ENCODE data around the gene C16orf74. TPM values are rescaled to one million over a fixed set of nuclear protein-coding genes. Genes with fewer than 3 reads are reported as not detected.

C16orf74 gene
- polyA plus RNA-seq, 2 of the 4 experiments (the other 2 are of a cell fraction), result 3.8 to 9.1 TPM

DNA sequence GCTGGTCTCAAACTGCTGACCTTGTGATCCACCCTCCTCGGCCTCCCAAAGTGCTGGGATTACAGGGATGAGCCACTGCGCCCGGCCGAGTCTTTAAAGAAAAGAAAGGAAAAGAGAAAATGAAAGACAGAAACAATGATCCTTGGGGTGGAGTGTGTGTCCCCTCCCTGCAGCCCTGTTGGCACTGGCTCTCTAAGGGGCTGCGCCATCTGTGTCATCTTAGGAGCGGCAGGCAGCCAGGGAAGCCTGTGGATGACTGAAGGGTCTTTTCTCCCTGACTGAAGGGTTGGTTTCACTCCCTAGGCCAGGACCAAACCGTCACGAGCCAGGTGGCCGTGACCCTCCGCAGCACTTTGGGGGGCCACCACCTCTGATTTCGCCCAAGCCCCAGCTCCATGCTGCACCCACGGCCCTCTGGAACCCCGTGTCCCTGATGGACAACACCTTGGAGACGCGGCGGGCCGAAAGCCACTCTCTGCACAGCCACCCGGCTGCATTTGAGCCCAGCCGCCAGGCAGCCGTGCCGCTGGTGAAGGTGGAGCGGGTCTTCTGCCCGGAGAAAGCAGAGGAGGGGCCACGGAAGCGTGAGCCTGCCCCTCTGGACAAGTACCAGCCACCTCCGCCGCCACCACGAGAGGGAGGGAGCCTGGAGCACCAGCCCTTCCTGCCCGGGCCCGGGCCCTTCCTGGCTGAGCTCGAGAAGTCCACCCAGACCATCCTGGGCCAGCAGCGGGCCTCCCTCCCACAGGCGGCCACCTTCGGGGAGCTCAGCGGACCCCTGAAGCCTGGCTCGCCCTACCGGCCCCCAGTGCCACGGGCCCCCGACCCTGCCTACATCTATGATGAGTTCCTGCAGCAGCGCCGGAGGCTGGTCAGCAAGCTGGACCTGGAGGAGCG lies 89.8 kb downstream of the C16orf74 start:
- FAIRE-seq (no peak), ATAC-seq (no peak), DNase-seq (ENCODE audit: low read depth in 1 of 2, low spot score in 1 of 2) (no peak)
- H3K4me3 ChIP-seq, result no peak overlapping the region
- POLR2A ChIA-PET, result no interaction called here
- H3K27ac ChIP-seq, result no peak overlapping the region
- no peaks in the 10 kb centered on the region for H3K9me3 ChIP-seq
- CTCF ChIA-PET, result interaction anchor here (0.6 to 9.4 kb wide), 14 partner anchors 11 to 546 kb away, joined by 3 to 96 read pairs (median 3); no protein-coding TSS in a partner anchor
- H3K4me2 ChIP-seq, result no peak overlapping the region
- TF ChIP-seq EP300 (IDR thresholded peaks at IDR 0.05) (no peak), CHD4 (IDR thresholded peaks at IDR 0.05; ENCODE audit: borderline replicate concordance) (no peak), CEBPB (IDR thresholded peaks at IDR 0.05) (no peak), MAFK (IDR thresholded peaks at IDR 0.05; ENCODE audit: partially characterized antibody) (no peak), NFE2L2 (conservative IDR thresholded peaks at IDR 0.05; ENCODE audit: low read length) (no peak)
- TF ChIP-seq, protein P1, sequence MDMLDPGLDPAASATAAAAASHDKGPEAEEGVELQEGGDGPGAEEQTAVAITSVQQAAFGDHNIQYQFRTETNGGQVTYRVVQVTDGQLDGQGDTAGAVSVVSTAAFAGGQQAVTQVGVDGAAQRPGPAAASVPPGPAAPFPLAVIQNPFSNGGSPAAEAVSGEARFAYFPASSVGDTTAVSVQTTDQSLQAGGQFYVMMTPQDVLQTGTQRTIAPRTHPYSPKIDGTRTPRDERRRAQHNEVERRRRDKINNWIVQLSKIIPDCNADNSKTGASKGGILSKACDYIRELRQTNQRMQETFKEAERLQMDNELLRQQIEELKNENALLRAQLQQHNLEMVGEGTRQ (IDR thresholded peaks at IDR 0.05), result no peak
- 95% methylated on average over 19 of the region's 42 CpGs for WGBS (ENCODE audit: missing lambda C conversion rate)
- no peaks in the 10 kb centered on the region for H3K4me1 ChIP-seq

DNA sequence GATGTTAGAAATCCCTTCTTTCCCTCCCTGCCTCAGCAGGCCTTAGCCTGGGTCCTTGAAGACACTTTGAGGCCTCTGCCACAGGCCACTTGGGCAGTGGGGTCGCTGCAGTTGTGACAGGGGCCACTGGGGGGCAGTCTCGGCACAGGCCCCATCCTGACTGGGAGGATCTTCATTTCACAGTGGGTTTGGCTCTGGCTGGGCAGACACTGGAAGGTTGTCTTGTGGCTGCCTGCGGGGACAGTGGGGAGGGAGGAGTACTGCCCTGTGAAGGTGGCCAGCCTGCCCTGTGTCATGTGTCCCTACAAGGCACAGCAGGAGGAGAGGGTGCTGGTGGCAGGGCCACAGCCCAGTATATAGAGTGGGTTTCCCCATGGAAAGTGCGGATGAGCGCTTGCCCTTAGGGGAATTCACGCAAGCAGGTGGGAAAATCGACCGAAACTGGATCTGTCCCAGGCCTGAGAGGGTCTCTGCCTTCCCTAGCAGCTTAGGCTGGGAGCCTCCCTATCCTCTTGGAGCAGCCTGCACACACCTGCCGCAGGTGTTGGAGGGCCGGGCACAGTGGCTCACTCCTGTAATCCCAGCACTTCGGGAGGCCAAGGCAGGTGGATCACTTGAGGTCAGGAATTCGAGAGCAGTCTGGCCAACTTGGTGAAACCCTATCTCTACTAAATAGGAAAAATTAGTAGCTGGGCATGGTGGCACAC lies 90.9 kb downstream of the C16orf74 start:
- 67% methylated on average over 12 of the region's 12 CpGs for WGBS (ENCODE audit: missing lambda C conversion rate)
- Histone ChIP-seq H3K27ac (no peak overlapping the region), H3K4me2 (no peak overlapping the region), H3K4me3 (no peak overlapping the region), H3K9me3 (no peaks in the 10 kb centered on the region), H3K4me1 (no peaks in the 10 kb centered on the region)
- ChIA-PET POLR2A (no interaction called here), CTCF (interaction anchor here (0.6 to 9.4 kb wide), 25 partner anchors 9 to 545 kb away, joined by 3 to 96 read pairs (median 4); no protein-coding TSS in a partner anchor)
- DNase-seq (ENCODE audit: low read depth in 1 of 2, low spot score in 1 of 2) (peak; percentile 58 to 88), ATAC-seq (peak; percentile 76 to 87), FAIRE-seq (no peak)
- TF ChIP-seq, protein P2, sequence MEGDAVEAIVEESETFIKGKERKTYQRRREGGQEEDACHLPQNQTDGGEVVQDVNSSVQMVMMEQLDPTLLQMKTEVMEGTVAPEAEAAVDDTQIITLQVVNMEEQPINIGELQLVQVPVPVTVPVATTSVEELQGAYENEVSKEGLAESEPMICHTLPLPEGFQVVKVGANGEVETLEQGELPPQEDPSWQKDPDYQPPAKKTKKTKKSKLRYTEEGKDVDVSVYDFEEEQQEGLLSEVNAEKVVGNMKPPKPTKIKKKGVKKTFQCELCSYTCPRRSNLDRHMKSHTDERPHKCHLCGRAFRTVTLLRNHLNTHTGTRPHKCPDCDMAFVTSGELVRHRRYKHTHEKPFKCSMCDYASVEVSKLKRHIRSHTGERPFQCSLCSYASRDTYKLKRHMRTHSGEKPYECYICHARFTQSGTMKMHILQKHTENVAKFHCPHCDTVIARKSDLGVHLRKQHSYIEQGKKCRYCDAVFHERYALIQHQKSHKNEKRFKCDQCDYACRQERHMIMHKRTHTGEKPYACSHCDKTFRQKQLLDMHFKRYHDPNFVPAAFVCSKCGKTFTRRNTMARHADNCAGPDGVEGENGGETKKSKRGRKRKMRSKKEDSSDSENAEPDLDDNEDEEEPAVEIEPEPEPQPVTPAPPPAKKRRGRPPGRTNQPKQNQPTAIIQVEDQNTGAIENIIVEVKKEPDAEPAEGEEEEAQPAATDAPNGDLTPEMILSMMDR (IDR thresholded peaks at IDR 0.05), result peak; percentile 72
- TF ChIP-seq RAD21 (conservative IDR thresholded peaks at IDR 0.05 in 1 of 2, IDR thresholded peaks at IDR 0.05 in 1 of 2) (peak; percentile 43 to 61; a peak in 3 of 5 replicates), SMC3 (IDR thresholded peaks at IDR 0.05) (peak; percentile 44), FOSL2 (IDR thresholded peaks at IDR 0.05) (no peak), FOSL2 (CRISPR knock-in tag; IDR thresholded peaks at IDR 0.05) (no peak)

DNA sequence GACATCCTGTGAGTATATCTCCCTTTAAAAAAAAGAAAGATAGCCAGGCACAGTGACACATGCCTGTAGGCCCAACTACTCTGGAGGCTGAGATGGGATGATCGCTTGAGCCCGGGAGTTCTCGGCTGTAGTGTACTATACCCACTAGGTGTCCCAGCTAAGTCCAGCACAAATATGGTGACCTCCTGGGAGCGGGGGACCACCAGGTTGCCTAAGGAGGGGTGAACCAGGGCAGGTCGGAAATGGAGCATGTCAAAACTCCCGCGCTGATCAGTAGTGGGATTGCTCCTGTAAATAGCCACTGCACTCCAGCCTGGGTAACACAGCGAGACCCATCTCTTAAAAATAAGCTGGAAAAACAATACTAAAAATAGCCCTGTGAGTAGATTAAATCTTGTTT lies 91.6 kb downstream of the C16orf74 start:
- TF ChIP-seq HEYL (CRISPR knock-in tag; IDR thresholded peaks at IDR 0.05) (no peak), ZNF302 (CRISPR knock-in tag; IDR thresholded peaks at IDR 0.05) (no peak), EP300 (IDR thresholded peaks at IDR 0.05) (no peak)
- Histone ChIP-seq H3K27ac (no peak overlapping the region), H3K4me3 (no peak overlapping the region), H3K4me2 (no peak overlapping the region), H3K9me3 (no peaks in the 10 kb centered on the region), H3K4me1 (no peaks in the 10 kb centered on the region)
- ChIA-PET POLR2A (no interaction called here), CTCF (interaction anchor here (0.6 to 9.4 kb wide), 20 partner anchors 9 to 544 kb away, joined by 3 to 96 read pairs (median 5); no protein-coding TSS in a partner anchor)
- 93% methylated on average over 8 of the region's 8 CpGs for WGBS (ENCODE audit: missing lambda C conversion rate)
- no peak for FAIRE-seq
- DNase-seq (ENCODE audit: low read depth in 1 of 2, low spot score in 1 of 2), result no peak
- ATAC-seq, result peak in 1 of 2 experiments; percentile 6; a peak in 1 of 6 replicates
